ENCODE results near the gene CLEC4E.

GRCh38 chr12:8547645-8548044 lies 6.9 kb upstream of the CLEC4E start:
- TF ChIP-seq POLR2A (IDR thresholded peaks at IDR 0.05): no peak
- TF ChIP-seq, protein P1, sequence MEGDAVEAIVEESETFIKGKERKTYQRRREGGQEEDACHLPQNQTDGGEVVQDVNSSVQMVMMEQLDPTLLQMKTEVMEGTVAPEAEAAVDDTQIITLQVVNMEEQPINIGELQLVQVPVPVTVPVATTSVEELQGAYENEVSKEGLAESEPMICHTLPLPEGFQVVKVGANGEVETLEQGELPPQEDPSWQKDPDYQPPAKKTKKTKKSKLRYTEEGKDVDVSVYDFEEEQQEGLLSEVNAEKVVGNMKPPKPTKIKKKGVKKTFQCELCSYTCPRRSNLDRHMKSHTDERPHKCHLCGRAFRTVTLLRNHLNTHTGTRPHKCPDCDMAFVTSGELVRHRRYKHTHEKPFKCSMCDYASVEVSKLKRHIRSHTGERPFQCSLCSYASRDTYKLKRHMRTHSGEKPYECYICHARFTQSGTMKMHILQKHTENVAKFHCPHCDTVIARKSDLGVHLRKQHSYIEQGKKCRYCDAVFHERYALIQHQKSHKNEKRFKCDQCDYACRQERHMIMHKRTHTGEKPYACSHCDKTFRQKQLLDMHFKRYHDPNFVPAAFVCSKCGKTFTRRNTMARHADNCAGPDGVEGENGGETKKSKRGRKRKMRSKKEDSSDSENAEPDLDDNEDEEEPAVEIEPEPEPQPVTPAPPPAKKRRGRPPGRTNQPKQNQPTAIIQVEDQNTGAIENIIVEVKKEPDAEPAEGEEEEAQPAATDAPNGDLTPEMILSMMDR (IDR thresholded peaks at IDR 0.05): no peak
- TF ChIP-seq EP300 (IDR thresholded peaks at IDR 0.05): no peak
- TF ChIP-seq POLR2AphosphoS5 (IDR thresholded peaks at IDR 0.05): no peak
